ENCODE results near the gene GLI3. TPM values are rescaled to one million over a fixed set of nuclear protein-coding genes. Genes with fewer than 3 reads are reported as not detected.

GLI3 gene
- total RNA-seq, 2 experiments from 2014 or later, result 0.12 TPM; not detected in 1

DNA sequence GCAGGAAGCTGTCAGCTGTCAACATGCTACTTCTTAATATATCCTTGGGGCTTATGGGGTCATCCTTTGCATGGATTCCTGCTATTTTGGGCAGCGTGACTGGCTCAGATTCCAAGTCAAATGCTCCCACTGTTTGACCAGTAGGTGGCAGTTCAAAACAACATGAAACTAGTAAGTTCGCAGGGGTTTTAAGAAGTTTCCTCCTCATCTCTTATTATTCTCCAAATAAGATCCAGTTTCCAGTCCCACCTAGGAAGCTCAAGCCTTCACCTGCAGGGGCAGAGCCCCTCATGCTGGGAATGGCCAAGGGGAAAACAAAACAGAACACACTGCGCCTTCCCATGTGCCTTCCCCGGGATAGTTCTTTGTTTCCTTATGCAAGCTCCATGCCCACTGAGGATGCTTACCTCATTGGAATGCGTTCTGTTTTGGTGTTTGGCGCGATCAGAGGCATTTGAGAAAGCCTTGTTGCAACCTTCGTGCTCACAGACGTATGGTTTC lies 259.8 kb downstream of the GLI3 start:
- ChIA-PET CTCF (interaction anchor here (0.6 kb wide), 1 partner anchor 91 kb away, joined by 3 read pairs; no protein-coding TSS in a partner anchor), POLR2A (interaction anchor here (0.6 kb wide), 1 partner anchor 652 kb away, joined by 3 read pairs; no protein-coding TSS in a partner anchor)
- peaks cover 25% of the 10 kb centered on the region for H3K27me3 Mint-ChIP-seq
- H3K4me3 Mint-ChIP-seq, result no peak overlapping the region
- DNase-seq, result no peak
- H3K9me3 Mint-ChIP-seq, result no peaks in the 10 kb centered on the region
- no peak overlapping the region for H3K27ac Mint-ChIP-seq
- H3K36me3 Mint-ChIP-seq (ENCODE audit: low read depth), result no peaks in the 10 kb centered on the region
- no peaks in the 10 kb centered on the region for H3K4me1 Mint-ChIP-seq

DNA sequence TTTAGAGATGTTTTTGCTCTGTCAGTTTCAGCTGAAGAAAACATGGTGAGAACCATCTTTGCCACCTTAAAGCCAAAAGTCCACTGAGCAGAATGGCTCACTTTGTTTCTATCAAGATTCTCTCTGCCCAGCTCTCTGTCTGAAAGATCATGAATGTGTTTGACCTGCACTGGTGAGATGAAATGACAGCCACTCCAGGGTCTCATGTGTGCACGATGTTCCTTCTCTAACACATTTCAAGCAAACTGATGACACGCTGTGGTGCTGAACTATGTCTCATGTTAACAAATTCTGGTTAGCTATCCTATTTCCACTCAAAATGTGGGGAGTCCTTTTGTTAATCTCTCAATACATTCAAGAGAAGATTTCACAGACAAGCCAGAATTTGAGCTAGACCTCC lies 260.6 kb downstream of the GLI3 start:
- Mint-ChIP-seq H3K27ac (no peak overlapping the region), H3K27me3 (peaks cover 25% of the 10 kb centered on the region), H3K4me1 (no peaks in the 10 kb centered on the region), H3K36me3 (ENCODE audit: low read depth) (no peaks in the 10 kb centered on the region), H3K9me3 (no peaks in the 10 kb centered on the region), H3K4me3 (no peak overlapping the region)
- ChIA-PET CTCF (no interaction called here), POLR2A (no interaction called here)
- DNase-seq, result no peak

DNA sequence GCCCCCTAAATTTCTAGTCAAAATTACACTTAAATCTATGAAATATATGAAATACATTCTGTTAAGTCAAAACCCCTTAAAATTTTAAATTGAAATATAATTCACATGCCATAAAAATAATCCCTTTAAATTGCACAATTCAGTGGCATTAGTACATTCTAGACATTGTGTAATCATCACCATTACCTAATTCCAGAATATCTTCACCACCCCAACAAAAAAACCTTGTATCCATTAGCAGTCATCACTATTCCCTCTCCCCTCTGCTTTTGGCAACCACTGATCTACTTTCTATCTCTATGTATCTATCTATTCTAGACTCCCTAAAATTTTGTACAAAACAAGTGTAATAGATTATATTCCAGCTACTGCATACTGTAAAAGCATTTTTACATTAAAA lies 261.2 kb downstream of the GLI3 start:
- peaks cover 25% of the 10 kb centered on the region for H3K27me3 Mint-ChIP-seq
- no peak for DNase-seq
- H3K4me3 Mint-ChIP-seq, result no peak overlapping the region
- H3K27ac Mint-ChIP-seq, result no peak overlapping the region
- POLR2A ChIA-PET, result no interaction called here
- CTCF ChIA-PET, result no interaction called here
- no peaks in the 10 kb centered on the region for H3K4me1 Mint-ChIP-seq
- no peaks in the 10 kb centered on the region for H3K36me3 Mint-ChIP-seq (ENCODE audit: low read depth)
- no peaks in the 10 kb centered on the region for H3K9me3 Mint-ChIP-seq

DNA sequence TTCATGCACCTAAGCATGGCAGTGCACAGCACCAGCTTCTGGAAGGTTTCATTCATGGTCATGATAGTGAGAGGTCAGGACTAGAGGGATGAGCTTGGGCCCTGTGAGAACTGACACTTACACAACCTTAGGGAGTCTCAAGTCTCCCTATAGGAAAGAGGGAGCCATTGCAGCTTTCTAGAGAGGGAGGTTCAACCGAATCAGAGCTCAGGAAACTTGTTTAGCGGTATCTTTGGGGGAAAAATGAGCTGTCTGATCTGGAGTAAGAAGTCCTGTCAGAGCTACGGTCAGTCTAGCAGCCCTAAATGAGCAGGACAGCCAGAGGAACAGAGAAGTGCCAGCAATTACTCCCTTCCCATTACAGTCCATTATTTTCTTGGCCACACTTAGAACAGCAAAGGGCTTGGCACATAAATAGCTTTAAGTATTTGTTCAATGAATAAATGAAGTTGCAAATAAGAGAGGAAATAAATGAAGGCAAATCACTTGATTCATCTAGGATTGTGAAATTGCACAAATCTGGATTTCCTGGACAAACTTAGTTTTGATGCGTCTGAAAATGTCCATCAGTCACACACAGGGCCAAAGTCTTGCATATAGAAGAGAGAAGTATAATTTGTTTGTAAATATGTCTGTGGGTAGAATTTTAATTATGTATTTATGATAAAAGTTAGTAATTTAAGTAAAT lies 262.0 kb downstream of the GLI3 start:
- H3K4me1 Mint-ChIP-seq, result no peaks in the 10 kb centered on the region
- no peaks in the 10 kb centered on the region for H3K9me3 Mint-ChIP-seq
- POLR2A ChIA-PET, result no interaction called here
- H3K27ac Mint-ChIP-seq, result no peak overlapping the region
- CTCF ChIA-PET, result interaction anchor here (0.9 kb wide), 1 partner anchor 16 kb away, joined by 3 read pairs; no protein-coding TSS in a partner anchor
- H3K36me3 Mint-ChIP-seq (ENCODE audit: low read depth), result no peaks in the 10 kb centered on the region
- H3K4me3 Mint-ChIP-seq, result no peak overlapping the region
- peaks cover 21% of the 10 kb centered on the region for H3K27me3 Mint-ChIP-seq
- no peak for DNase-seq

DNA sequence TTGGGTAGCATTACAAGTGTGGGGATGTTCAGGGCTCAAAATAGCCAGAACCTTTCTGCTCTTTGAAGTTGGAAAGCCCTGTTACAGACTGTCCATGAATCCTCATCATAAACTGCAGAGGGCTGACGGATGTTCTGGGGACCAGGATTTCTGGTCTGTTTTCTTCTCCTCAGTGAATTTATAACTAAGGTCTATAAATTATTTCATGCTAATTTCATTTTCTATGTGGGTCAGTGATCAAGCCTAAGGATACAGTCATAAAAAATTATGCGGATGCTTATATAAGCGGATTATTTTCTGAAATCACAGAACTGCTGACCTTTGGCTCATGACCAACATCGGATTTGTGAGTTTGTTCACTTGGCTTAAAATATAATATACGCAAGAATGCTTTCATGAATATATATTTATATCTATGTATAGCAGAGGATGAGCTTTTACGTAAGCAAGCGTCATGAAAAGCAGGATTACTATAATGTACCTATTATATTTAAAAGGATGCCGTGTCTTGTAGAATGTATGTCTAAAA lies 263.7 kb downstream of the GLI3 start:
- H3K27ac Mint-ChIP-seq, result no peak overlapping the region
- ChIA-PET POLR2A (no interaction called here), CTCF (no interaction called here)
- DNase-seq, result no peak
- no peaks in the 10 kb centered on the region for H3K36me3 Mint-ChIP-seq (ENCODE audit: low read depth)
- no peaks in the 10 kb centered on the region for H3K9me3 Mint-ChIP-seq
- no peaks in the 10 kb centered on the region for H3K4me1 Mint-ChIP-seq
- no peak overlapping the region for H3K4me3 Mint-ChIP-seq
- peaks cover 19% of the 10 kb centered on the region for H3K27me3 Mint-ChIP-seq

DNA sequence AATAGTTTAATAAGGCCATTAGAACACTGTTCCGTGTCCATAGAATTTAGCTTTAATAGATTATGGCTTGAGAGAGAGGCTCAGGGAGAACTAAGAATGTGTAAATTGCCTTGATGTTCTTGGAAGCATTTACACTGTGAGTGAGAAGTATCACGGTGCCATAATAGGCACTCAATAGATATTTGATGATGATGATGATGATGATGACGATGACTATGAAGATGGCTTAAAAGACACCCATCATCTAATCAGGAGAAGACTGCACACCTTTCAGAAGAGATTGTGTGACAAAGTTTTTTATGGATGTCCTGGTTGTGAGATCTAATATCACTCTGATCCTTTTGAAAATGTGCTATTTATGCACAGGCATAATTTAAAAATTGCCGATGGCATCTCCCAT lies 264.2 kb downstream of the GLI3 start:
- ChIA-PET POLR2A (no interaction called here), CTCF (no interaction called here)
- H3K27ac Mint-ChIP-seq, result no peak overlapping the region
- H3K4me3 Mint-ChIP-seq, result no peak overlapping the region
- no peaks in the 10 kb centered on the region for H3K9me3 Mint-ChIP-seq
- H3K36me3 Mint-ChIP-seq (ENCODE audit: low read depth), result no peaks in the 10 kb centered on the region
- peaks cover 19% of the 10 kb centered on the region for H3K27me3 Mint-ChIP-seq
- DNase-seq, result no peak
- no peaks in the 10 kb centered on the region for H3K4me1 Mint-ChIP-seq

DNA sequence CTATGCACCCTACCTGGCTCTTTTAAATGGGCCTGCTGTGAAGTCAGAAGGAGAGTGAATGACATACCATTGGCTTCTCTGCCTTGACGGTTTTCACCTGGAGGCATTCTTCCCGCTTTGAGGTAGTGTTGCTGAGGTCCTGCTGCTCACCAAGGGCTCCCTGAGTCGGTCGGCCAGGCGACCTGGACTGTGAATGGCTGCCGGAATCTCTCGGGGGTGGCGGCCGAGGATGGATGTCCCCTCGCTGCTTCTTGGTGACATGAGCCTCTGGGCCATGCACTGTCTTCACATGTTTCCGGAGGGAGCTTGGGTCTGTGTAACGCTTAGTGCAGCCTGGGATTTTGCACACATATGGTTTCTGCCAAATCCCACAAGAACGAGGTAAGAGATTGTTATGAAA lies 264.7 kb downstream of the GLI3 start:
- no peaks in the 10 kb centered on the region for H3K9me3 Mint-ChIP-seq
- no peaks in the 10 kb centered on the region for H3K4me1 Mint-ChIP-seq
- ChIA-PET POLR2A (no interaction called here), CTCF (no interaction called here)
- H3K27me3 Mint-ChIP-seq, result peaks cover 17% of the 10 kb centered on the region
- no peaks in the 10 kb centered on the region for H3K36me3 Mint-ChIP-seq (ENCODE audit: low read depth)
- no peak for DNase-seq
- H3K4me3 Mint-ChIP-seq, result no peak overlapping the region
- no peak overlapping the region for H3K27ac Mint-ChIP-seq

DNA sequence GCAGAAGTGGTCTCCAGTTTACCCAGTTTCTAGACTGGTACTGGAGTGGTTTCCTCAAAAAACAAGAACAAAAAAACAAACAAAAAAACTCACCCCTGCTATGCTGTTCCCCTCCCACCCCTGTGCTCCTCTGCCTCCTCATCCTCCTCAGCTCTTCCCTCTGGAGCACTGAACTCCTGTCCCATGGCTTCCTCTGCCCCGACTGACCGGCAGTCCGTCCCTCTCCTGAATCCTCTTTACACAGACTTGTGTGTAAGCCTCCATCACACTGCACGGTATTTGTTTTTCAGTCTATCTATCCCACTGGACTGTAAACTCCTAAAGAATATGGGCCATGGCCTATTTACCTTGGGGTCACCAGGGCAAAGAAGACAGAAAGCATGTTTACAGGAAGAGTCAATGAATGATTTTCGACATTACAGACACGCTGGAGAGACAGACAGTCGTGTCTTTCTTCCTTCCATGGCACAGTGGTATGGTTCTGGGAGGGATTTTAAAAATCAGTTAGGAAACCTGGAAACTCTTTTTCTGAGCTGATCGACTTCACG lies 265.3 kb downstream of the GLI3 start:
- Mint-ChIP-seq H3K4me1 (no peaks in the 10 kb centered on the region), H3K27me3 (peaks cover 13% of the 10 kb centered on the region), H3K9me3 (no peaks in the 10 kb centered on the region), H3K27ac (no peak overlapping the region), H3K4me3 (no peak overlapping the region), H3K36me3 (ENCODE audit: low read depth) (no peaks in the 10 kb centered on the region)
- CTCF ChIA-PET, result no interaction called here
- POLR2A ChIA-PET, result no interaction called here
- no peak for DNase-seq

DNA sequence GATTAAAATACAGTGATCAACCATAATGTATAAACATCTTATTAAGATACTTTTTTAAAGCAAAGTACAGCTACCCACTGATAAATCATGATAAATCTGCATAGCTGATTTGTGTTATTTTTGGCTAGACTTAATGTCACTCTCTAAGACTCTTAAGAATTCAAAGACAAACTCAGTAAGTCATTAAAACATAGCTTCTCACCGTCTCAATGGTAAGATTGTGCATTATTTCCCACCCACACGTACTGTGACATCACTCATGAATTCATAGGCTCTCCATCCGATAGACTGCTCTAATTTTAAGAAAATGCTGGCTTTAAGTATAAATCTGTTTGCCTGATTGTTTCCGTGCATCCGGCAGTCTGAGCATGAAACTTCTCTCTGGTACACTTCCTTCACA lies 266.1 kb downstream of the GLI3 start:
- Mint-ChIP-seq H3K9me3 (no peaks in the 10 kb centered on the region), H3K27me3 (peaks cover 9% of the 10 kb centered on the region), H3K27ac (no peak overlapping the region), H3K36me3 (ENCODE audit: low read depth) (no peaks in the 10 kb centered on the region), H3K4me1 (no peaks in the 10 kb centered on the region), H3K4me3 (no peak overlapping the region)
- ChIA-PET CTCF (no interaction called here), POLR2A (no interaction called here)
- no peak for DNase-seq

DNA sequence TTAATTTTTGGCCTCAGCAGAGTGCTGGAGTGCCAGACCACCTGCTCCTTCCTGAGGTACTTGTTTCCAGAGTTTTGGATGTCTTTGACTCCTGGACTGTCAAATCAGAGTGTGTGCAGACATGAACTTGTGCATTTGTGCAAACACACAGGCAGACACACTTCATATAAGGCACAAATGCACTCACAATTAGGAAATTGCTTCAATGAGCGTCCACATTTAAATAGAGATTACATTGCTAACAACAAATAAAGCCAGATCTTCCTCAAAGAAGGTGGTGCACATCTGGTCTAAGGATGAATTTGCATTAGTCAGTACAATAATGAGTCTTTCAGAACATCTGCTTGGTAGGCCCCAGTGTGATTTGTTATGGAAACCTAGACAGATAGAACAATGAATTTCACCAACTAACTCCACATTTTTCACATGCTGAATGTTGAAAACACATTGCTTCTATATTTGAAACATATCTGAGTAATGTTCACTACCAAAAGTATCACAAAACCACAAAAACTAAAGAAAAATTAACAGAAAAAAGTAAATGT lies 267.4 kb downstream of the GLI3 start:
- Mint-ChIP-seq H3K4me1 (no peaks in the 10 kb centered on the region), H3K27ac (no peak overlapping the region), H3K27me3 (peaks cover 3% of the 10 kb centered on the region), H3K9me3 (no peaks in the 10 kb centered on the region), H3K4me3 (no peak overlapping the region), H3K36me3 (ENCODE audit: low read depth) (no peaks in the 10 kb centered on the region)
- POLR2A ChIA-PET, result no interaction called here
- no peak for DNase-seq
- CTCF ChIA-PET, result no interaction called here

DNA sequence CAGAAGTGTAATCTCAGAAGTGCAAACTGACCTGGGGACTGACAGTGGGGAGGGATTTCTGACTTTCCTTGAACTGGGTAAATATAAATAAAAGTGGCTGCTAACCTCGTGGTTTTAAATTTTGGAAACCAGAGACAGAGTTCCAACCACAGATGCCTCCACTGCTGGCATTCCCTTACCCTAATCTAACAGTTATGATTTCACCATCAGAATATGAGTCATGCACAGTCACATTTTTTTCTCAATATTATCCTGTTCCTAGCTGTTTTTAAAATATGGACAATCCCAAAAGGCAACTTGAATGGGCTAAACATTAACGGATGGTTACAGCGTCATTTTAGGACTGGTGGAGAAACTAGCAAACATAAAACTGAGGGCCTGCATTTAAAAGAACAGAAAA lies 269.9 kb downstream of the GLI3 start:
- H3K4me1 Mint-ChIP-seq, result no peaks in the 10 kb centered on the region
- ChIA-PET POLR2A (no interaction called here), CTCF (interaction anchor here (0.6 kb wide), 1 partner anchor 870 kb away, joined by 3 read pairs; no protein-coding TSS in a partner anchor)
- no peak overlapping the region for H3K4me3 Mint-ChIP-seq
- no peaks in the 10 kb centered on the region for H3K9me3 Mint-ChIP-seq
- H3K27me3 Mint-ChIP-seq, result no peaks in the 10 kb centered on the region
- no peak for DNase-seq
- H3K36me3 Mint-ChIP-seq (ENCODE audit: low read depth), result no peaks in the 10 kb centered on the region
- H3K27ac Mint-ChIP-seq, result no peak overlapping the region

DNA sequence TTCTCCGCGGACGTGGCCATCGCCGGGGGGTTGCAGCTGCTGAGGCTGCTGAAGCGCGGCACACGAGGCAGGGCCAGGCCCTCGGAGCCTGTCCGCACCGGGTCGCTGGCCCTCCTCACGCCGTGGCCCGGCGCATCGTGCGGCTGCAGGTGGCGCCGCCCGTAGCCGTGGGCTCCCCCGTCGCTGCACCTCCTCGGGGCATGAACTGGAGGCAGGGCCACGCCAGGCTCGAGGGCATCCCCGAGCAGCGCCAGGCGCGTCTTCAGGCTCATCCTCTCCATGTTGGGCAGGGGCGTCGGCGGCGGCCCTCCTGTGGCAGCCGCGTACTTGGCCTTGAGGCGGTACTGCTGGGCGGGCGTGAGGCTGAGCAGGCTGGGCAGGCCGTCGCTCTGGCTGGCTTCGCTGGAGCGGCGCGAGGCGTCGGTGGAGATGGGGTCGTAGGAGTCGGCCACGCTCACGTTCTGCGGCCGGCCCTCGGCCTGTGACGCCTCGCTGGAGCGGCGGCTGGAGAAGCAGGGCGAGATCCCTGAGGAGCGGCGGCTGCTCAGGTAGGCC lies 271.0 kb downstream of the GLI3 start:
- POLR2A ChIA-PET, result no interaction called here

More for the DNA sequence above, 271.0 kb downstream of the GLI3 start:
- no peak for DNase-seq
- no peaks in the 10 kb centered on the region for H3K4me1 Mint-ChIP-seq
- H3K27ac Mint-ChIP-seq, result no peak overlapping the region
- H3K9me3 Mint-ChIP-seq, result no peaks in the 10 kb centered on the region
- CTCF ChIA-PET, result no interaction called here
- no peak overlapping the region for H3K4me3 Mint-ChIP-seq
- H3K27me3 Mint-ChIP-seq, result peaks cover 3% of the 10 kb centered on the region
- no peaks in the 10 kb centered on the region for H3K36me3 Mint-ChIP-seq (ENCODE audit: low read depth)
